ENCODE results near the gene NUDT2. TPM values are rescaled to one million over a fixed set of nuclear protein-coding genes. Genes with fewer than 3 reads are reported as not detected.
A peak's percentile ranks its signal among the peaks of the same experiment; 100 is the strongest.

Gene NUDT2
- total RNA-seq, 1 donor from 2014 or later = 17.8 TPM

GRCh38 chr9:34318163-34318790 lies 11.1 kb upstream of the NUDT2 start:
- H3K9me3 Mint-ChIP-seq = no peaks in the 10 kb centered on the region
- no peaks in the 10 kb centered on the region for H3K4me1 Mint-ChIP-seq
- no peak overlapping the region for H3K27ac Mint-ChIP-seq
- no peaks in the 10 kb centered on the region for H3K27me3 Mint-ChIP-seq (ENCODE audit: low read depth)
- no peaks in the 10 kb centered on the region for H3K36me3 Mint-ChIP-seq
- DNase-seq (ENCODE audit: low spot score in 2 of 2, unreplicated experiment in 2 of 2) = no peak
- no peak overlapping the region for H3K4me3 Mint-ChIP-seq
- no peak for TF ChIP-seq CTCF (IDR thresholded peaks at IDR 0.05; ENCODE audit: unreplicated experiment)

DNA sequence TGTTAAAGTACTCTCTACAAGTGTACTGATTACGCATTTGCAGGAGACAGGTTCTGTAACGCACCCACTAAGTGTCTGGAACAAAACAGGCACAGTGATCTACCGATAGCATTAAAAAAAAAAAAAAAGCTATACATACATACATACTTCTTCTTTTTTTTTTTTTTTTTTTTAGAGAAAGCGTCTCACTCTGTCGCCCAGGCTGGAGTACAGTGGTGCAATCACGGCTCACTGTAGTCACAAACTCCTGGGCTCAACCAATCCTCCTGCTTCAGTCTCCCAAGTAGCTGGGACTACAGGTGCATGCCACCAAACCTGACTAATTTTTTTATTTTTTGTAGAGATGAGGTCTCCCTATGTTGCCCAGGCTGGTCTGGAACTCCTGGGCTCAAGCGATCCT lies 7.9 kb upstream of the NUDT2 start:
- H3K4me1 Mint-ChIP-seq = no peaks in the 10 kb centered on the region
- no peak for DNase-seq (ENCODE audit: low spot score in 2 of 2, unreplicated experiment in 2 of 2)
- no peak overlapping the region for H3K4me3 Mint-ChIP-seq
- H3K27ac Mint-ChIP-seq = no peak overlapping the region
- no peak for TF ChIP-seq CTCF (IDR thresholded peaks at IDR 0.05; ENCODE audit: unreplicated experiment)
- no peaks in the 10 kb centered on the region for H3K9me3 Mint-ChIP-seq
- H3K36me3 Mint-ChIP-seq = no peaks in the 10 kb centered on the region
- no peaks in the 10 kb centered on the region for H3K27me3 Mint-ChIP-seq (ENCODE audit: low read depth)

DNA sequence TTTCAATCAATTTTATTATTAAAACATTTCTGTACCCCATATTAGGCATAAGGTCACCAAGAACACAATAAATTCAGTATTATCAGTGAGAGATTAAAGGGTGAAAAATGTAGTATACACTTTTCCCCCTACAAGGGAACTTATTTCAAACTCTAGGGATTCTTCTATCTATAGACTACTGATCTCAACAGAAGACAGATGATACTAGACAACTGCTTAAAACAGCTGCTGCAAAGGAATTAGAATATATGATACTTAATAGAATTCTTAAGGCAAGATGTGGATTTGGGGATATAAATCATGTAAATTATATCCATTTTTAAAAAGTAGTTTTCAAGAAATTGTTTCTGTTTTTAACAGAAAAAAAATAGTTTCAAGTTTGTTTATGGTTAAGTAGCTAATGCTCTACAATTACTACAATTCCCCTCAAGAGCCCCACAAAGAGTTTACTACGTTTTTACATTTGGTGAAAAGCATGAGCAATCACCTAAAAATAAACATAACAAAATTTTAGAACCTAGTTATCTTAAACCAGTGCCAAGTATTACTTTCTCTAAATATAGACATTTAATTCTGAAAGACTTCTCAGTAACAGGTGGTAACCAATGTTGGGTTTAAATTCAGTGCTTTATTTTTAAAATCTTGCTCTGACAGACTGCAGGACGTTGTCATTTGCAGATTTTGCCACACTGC lies 6.3 kb upstream of the NUDT2 start:
- H3K27me3 Mint-ChIP-seq (ENCODE audit: low read depth) = no peaks in the 10 kb centered on the region
- peaks cover 4% of the 10 kb centered on the region for H3K4me1 Mint-ChIP-seq
- no peak for TF ChIP-seq CTCF (IDR thresholded peaks at IDR 0.05; ENCODE audit: unreplicated experiment)
- no peaks in the 10 kb centered on the region for H3K9me3 Mint-ChIP-seq
- peak overlapping the region; percentile 25 for H3K27ac Mint-ChIP-seq
- H3K4me3 Mint-ChIP-seq = no peak overlapping the region
- DNase-seq (ENCODE audit: low spot score in 2 of 2, unreplicated experiment in 2 of 2) = no peak
- H3K36me3 Mint-ChIP-seq = no peaks in the 10 kb centered on the region

GRCh38 chr9:34326690-34327089 lies 2.7 kb upstream of the NUDT2 start:
- H3K4me1 Mint-ChIP-seq = peaks cover 16% of the 10 kb centered on the region
- H3K4me3 Mint-ChIP-seq = no peak overlapping the region
- no peaks in the 10 kb centered on the region for H3K36me3 Mint-ChIP-seq
- no peaks in the 10 kb centered on the region for H3K27me3 Mint-ChIP-seq (ENCODE audit: low read depth)
- no peak overlapping the region for H3K27ac Mint-ChIP-seq
- no peaks in the 10 kb centered on the region for H3K9me3 Mint-ChIP-seq
- TF ChIP-seq CTCF (IDR thresholded peaks at IDR 0.05; ENCODE audit: unreplicated experiment) = no peak
- no peak for DNase-seq (ENCODE audit: low spot score in 2 of 2, unreplicated experiment in 2 of 2)

DNA sequence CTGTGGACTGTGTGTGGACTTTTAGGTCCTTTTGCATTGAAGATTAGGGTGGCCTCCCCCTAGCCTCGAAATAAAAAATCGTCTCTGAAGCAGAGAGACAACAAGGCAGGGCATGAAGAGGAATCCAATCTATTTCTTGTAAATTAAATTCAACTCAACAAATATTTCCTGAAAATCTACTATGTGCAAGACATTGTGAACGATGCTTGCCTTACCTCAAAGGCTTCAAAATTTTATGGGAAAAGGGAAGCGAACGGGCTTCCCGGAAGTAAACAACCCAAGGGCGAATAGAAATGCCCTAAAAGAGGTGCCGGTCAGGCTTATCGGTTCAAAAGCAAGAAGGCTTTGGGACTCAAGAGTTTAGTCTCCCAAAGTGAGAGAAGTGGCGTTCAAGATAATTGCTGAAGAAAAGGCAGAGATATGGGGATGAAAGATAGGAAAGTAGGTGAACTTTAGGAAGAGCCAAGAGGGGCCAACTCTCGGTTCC lies 826 bp upstream of the NUDT2 start:
- DNase-seq (ENCODE audit: low spot score in 2 of 2, unreplicated experiment in 2 of 2) = no peak
- Mint-ChIP-seq H3K9me3 (no peaks in the 10 kb centered on the region), H3K27me3 (ENCODE audit: low read depth) (no peaks in the 10 kb centered on the region), H3K36me3 (no peaks in the 10 kb centered on the region), H3K4me1 (peaks cover 16% of the 10 kb centered on the region), H3K27ac (peak overlapping the region; percentile 97), H3K4me3 (peak overlapping the region; percentile 95)
- no peak for TF ChIP-seq CTCF (IDR thresholded peaks at IDR 0.05; ENCODE audit: unreplicated experiment)

All from mesothelial cell of epicardium (in vitro differentiated cells).